Measurements from ENCODE around the gene PHOSPHO2. TPM values are rescaled to one million over a fixed set of nuclear protein-coding genes. Genes with fewer than 3 reads are reported as not detected.
A peak's percentile ranks its signal among the peaks of the same experiment; 100 is the strongest.

PHOSPHO2 gene
- total and polyA plus RNA-seq, 10 of the 15 experiments (the other 5 are each of a cell fraction or from before 2014, with no cell fraction given), result 2.7 to 7.6 (median 4.2) TPM

GRCh38 chr2:169673921-169674320 is 20.3 kb upstream of the PHOSPHO2 start:
- no TSS peak for BruUV-seq (replicated peaks)
- no peaks in the 10 kb centered on the region for H3K9me3 ChIP-seq (replicated peaks; ENCODE audit: control insufficient read depth, insufficient read depth, low read length)
- TF ChIP-seq NR2C2 (IDR thresholded peaks at IDR 0.05; ENCODE audit: borderline replicate concordance, control insufficient read depth, insufficient read length, low read depth), result no peak
- H3K4me1 ChIP-seq (ENCODE audit: control insufficient read depth, insufficient read depth, low read length), result peaks cover 2% of the 10 kb centered on the region; the same call in 1 of the 2 replicates
- no peaks in the 10 kb centered on the region for H3K27me3 ChIP-seq (replicated peaks in 1 of 2; ENCODE audit: control insufficient read depth in 2 of 2, insufficient read depth in 2 of 2, low read length in 1 of 2)
- ChIA-PET RAD21 (ENCODE audit: unreplicated experiment) (interaction anchor here (1.0 kb wide), 1 partner anchor 30 kb away, joined by 3 read pairs; no protein-coding TSS in a partner anchor), CTCF (interaction anchor here (0.9 to 1.1 kb wide), 2 partner anchors 12 to 146 kb away, joined by 3 read pairs; no protein-coding TSS in a partner anchor), POLR2A (no interaction called here), SMC1A (ENCODE audit: uncharacterized antibody, unreplicated experiment) (interaction anchor here (1.4 kb wide), 1 partner anchor 25 kb away, joined by 3 read pairs; no protein-coding TSS in a partner anchor)
- in situ Hi-C loops (cut with MboI) (no loop called here), intact Hi-C loops (cut with micrococcal nuclease; ENCODE audit: unreplicated experiment) (no loop called here)
- H2AFZ ChIP-seq (ENCODE audit: control insufficient read depth, low read depth, low read length), result no peak overlapping the region
- ATAC-seq (no peak), FAIRE-seq (no peak), DNase-seq (ENCODE audit: low read depth, low spot score) (no peak)
- no peak overlapping the region for H3K9ac ChIP-seq (ENCODE audit: control insufficient read depth, insufficient read depth, low read length)
- H3K79me2 ChIP-seq (ENCODE audit: control insufficient read depth, insufficient read depth, low read length), result no peaks in the 10 kb centered on the region
- no peaks in the 10 kb centered on the region for H4K20me1 ChIP-seq (ENCODE audit: control insufficient read depth, insufficient read depth)
- H3K4me2 ChIP-seq (ENCODE audit: control insufficient read depth, insufficient read depth), result no peak overlapping the region
- no peak overlapping the region for H3K4me3 ChIP-seq
- no peaks in the 10 kb centered on the region for H3K36me3 ChIP-seq (ENCODE audit: control insufficient read depth in 2 of 2, insufficient read depth in 2 of 2, low read length in 1 of 2)
- no peak overlapping the region for H3K27ac ChIP-seq (ENCODE audit: control insufficient read depth, insufficient read depth)
- 96% methylated on average over 2 of the region's 2 CpGs for WGBS (ENCODE audit: insufficient coverage, insufficient replicate concordance, low lambda C conversion rate, missing lambda C conversion rate)

- ChIA-PET CTCF (no interaction called here), POLR2A (no interaction called here), SMC1A (ENCODE audit: uncharacterized antibody, unreplicated experiment) (no interaction called here), RAD21 (ENCODE audit: unreplicated experiment) (no interaction called here)
- Histone ChIP-seq H3K36me3 (ENCODE audit: control insufficient read depth in 2 of 2, insufficient read depth in 2 of 2, low read length in 1 of 2) (no peaks in the 10 kb centered on the region), H3K79me2 (ENCODE audit: control insufficient read depth, insufficient read depth, low read length) (no peaks in the 10 kb centered on the region), H3K27me3 (replicated peaks in 1 of 2; ENCODE audit: control insufficient read depth in 2 of 2, insufficient read depth in 2 of 2, low read length in 1 of 2) (no peaks in the 10 kb centered on the region), H3K9me3 (replicated peaks; ENCODE audit: control insufficient read depth, insufficient read depth, low read length) (no peaks in the 10 kb centered on the region), H3K4me3 (no peak overlapping the region), H2AFZ (ENCODE audit: control insufficient read depth, low read depth, low read length) (no peak overlapping the region), H3K4me1 (ENCODE audit: control insufficient read depth, insufficient read depth, low read length) (no peaks in the 10 kb centered on the region), H4K20me1 (ENCODE audit: control insufficient read depth, insufficient read depth) (no peaks in the 10 kb centered on the region), H3K4me2 (ENCODE audit: control insufficient read depth, insufficient read depth) (no peak overlapping the region), H3K9ac (ENCODE audit: control insufficient read depth, insufficient read depth, low read length) (no peak overlapping the region), H3K27ac (ENCODE audit: control insufficient read depth, insufficient read depth) (no peak overlapping the region)
- in situ Hi-C loops (cut with MboI), result no loop called here
- 0% methylated on average over 3 of the region's 3 CpGs for WGBS (ENCODE audit: insufficient coverage, insufficient replicate concordance, low lambda C conversion rate, missing lambda C conversion rate)
- no TSS peak for BruUV-seq (replicated peaks)
- intact Hi-C loops (cut with micrococcal nuclease; ENCODE audit: unreplicated experiment), result no loop called here
- ATAC-seq (no peak), DNase-seq (ENCODE audit: low read depth, low spot score) (no peak), FAIRE-seq (no peak)
- no peak for TF ChIP-seq KDM1A (IDR thresholded peaks at IDR 0.05; ENCODE audit: borderline replicate concordance)
- TF ChIP-seq PAX8 (IDR thresholded peaks at IDR 0.05), result no peak
- no peak for TF ChIP-seq CHD2 (IDR thresholded peaks at IDR 0.05; ENCODE audit: borderline replicate concordance, low read depth, low read length)
- TF ChIP-seq ZNF274 (IDR thresholded peaks at IDR 0.05; ENCODE audit: insufficient read depth, insufficient read length), result no peak
- TF ChIP-seq NBN (IDR thresholded peaks at IDR 0.05), result no peak
- TF ChIP-seq EZH2 (IDR thresholded peaks at IDR 0.05; ENCODE audit: borderline replicate concordance, control insufficient read depth, low read depth, low read length), result no peak
- TF ChIP-seq EGR1 (IDR thresholded peaks at IDR 0.05; ENCODE audit: borderline replicate concordance in 1 of 2, low read depth in 2 of 2, low read length in 2 of 2), result no peak
- no peak for TF ChIP-seq E2F8 (IDR thresholded peaks at IDR 0.05; ENCODE audit: low read depth, partially characterized antibody)
- TF ChIP-seq, protein P1, sequence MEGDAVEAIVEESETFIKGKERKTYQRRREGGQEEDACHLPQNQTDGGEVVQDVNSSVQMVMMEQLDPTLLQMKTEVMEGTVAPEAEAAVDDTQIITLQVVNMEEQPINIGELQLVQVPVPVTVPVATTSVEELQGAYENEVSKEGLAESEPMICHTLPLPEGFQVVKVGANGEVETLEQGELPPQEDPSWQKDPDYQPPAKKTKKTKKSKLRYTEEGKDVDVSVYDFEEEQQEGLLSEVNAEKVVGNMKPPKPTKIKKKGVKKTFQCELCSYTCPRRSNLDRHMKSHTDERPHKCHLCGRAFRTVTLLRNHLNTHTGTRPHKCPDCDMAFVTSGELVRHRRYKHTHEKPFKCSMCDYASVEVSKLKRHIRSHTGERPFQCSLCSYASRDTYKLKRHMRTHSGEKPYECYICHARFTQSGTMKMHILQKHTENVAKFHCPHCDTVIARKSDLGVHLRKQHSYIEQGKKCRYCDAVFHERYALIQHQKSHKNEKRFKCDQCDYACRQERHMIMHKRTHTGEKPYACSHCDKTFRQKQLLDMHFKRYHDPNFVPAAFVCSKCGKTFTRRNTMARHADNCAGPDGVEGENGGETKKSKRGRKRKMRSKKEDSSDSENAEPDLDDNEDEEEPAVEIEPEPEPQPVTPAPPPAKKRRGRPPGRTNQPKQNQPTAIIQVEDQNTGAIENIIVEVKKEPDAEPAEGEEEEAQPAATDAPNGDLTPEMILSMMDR (IDR thresholded peaks at IDR 0.05 in 2 of 3, conservative IDR thresholded peaks at IDR 0.05 in 1 of 3; ENCODE audit: control insufficient read depth in 2 of 3, extremely low read depth in 1 of 3, insufficient read depth in 1 of 3, low read depth in 3 of 3, low read length in 3 of 3), result peak; percentile 22 to 31 (median 26); a peak in 3 of 6 replicates
- TF ChIP-seq BHLHE40 (IDR thresholded peaks at IDR 0.05; ENCODE audit: borderline replicate concordance in 1 of 2, low read depth in 2 of 2, low read length in 1 of 2), result no peak
- TF ChIP-seq POLR2A (IDR thresholded peaks at IDR 0.05; ENCODE audit: low read depth, low read length), result no peak
- TF ChIP-seq RAD21 (IDR thresholded peaks at IDR 0.05; ENCODE audit: insufficient read depth, low read depth, low read length), result peak; percentile 40
Measured at GRCh38 chr2:169676357-169676756, 17.9 kb upstream of the PHOSPHO2 start.
